ENCODE data around the gene BRD2. TPM values are rescaled to one million over a fixed set of nuclear protein-coding genes. Genes with fewer than 3 reads are reported as not detected.

Gene BRD2
- total and polyA plus RNA-seq, 2 of the 4 experiments (the other 2 are of a cell fraction): 99.5 to 144 TPM

DNA sequence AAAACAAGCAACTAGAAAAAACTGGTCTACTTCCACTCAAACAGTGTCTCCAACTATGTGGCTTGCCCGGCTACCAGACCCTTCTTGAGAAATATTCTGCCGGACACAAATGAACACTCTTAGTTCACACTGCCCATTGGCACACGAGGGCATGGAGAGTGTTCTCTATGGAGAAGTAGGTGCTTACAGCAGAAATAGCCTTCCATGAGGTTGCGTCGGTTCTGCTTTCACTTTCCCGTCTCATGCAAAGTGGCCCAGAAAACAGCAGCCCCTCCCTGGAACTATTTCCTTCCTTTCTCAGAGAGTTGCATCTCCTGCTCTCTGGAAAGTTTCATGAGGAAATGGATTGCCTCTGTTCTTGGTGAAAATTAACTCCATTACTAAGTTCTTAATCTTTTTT is 50.5 kb downstream of the BRD2 start:
- H3K18ac ChIP-seq (ENCODE audit: low read depth, low read length): no peak overlapping the region
- WGBS, 2 experiments (ENCODE audit: extremely low coverage in 2 of 2, insufficient read length in 1 of 2): no CpG with 5 or more reads among the region's 6 CpGs
- no peaks in the 10 kb centered on the region for H3K9me3 ChIP-seq (ENCODE audit: control insufficient read depth, insufficient read depth, low read length)
- H3K27me3 ChIP-seq (ENCODE audit: control insufficient read depth, insufficient read depth, low read length): peaks cover 46% of the 10 kb centered on the region
- ATAC-seq (ENCODE audit: low read depth) (peak; percentile 79), DNase-seq (peak; percentile 47)
- H3K4me2 ChIP-seq (ENCODE audit: low read depth, low read length): peak overlapping the region; percentile 89
- no peak overlapping the region for H2AK5ac ChIP-seq (ENCODE audit: low read depth, low read length)
- no peak overlapping the region for H2BK20ac ChIP-seq (ENCODE audit: low read depth, low read length)
- H3K23ac ChIP-seq (ENCODE audit: low read depth, low read length): no peak overlapping the region
- H3K56ac ChIP-seq (ENCODE audit: extremely low read depth, insufficient read depth, low read length): no peak overlapping the region
- in situ Hi-C loops (cut with MboI; ENCODE audit: low sequenced_read_pairs) (loop anchor here (5.0 to 10.0 kb wide), 2 partner anchors 146 to 228 kb away; no protein-coding TSS in a partner anchor), dilution Hi-C loops (cut with HindIII; ENCODE audit: low sequenced_read_pairs, unreplicated experiment) (no loop called here), intact Hi-C loops (cut with micrococcal nuclease) (no loop called here)
- no peak overlapping the region for H4K5ac ChIP-seq (ENCODE audit: low read depth, low read length)
- H2BK15ac ChIP-seq (ENCODE audit: low read depth, low read length): no peak overlapping the region
- no peak overlapping the region for H3K4ac ChIP-seq (ENCODE audit: low read depth, low read length)
- CTCF ChIA-PET: no interaction called here
- no TSS peak for BruUV-seq (replicated peaks)
- H3K14ac ChIP-seq (replicated peaks; ENCODE audit: low read depth, low read length): no peak overlapping the region
- no peaks in the 10 kb centered on the region for H3K79me1 ChIP-seq (ENCODE audit: low read depth in 1 of 2, low read length in 2 of 2)
- H3K27ac ChIP-seq (ENCODE audit: insufficient read depth, low read length): no peak overlapping the region
- H2AFZ ChIP-seq (replicated peaks; ENCODE audit: low read length, poor library complexity): peak overlapping the region; percentile 69
- POLR2A ChIA-PET (ENCODE audit: unreplicated experiment): no interaction called here
- no peak overlapping the region for H2BK5ac ChIP-seq (ENCODE audit: low read depth, low read length, poor library complexity, severe bottlenecking)
- no peaks in the 10 kb centered on the region; the same call in 1 of the 2 replicates for H3K4me1 ChIP-seq (ENCODE audit: control insufficient read depth, insufficient read depth, low read length)
- no peak overlapping the region for H2BK120ac ChIP-seq (ENCODE audit: low read depth, low read length)
- TF ChIP-seq RFX5 (IDR thresholded peaks at IDR 0.05; ENCODE audit: low read depth, low read length) (0 out of 2 replicates have a peak, but pooled peaks have one; percentile 60), NFE2L2 (IDR thresholded peaks at IDR 0.05; ENCODE audit: low read depth, low read length) (no peak), MXI1 (IDR thresholded peaks at IDR 0.05; ENCODE audit: borderline replicate concordance, low read depth, low read length) (no peak)
- H4K20me1 ChIP-seq (ENCODE audit: insufficient read depth, low read length): no peaks in the 10 kb centered on the region
- H4K8ac ChIP-seq (ENCODE audit: low read depth in 2 of 2, low read length in 2 of 2): no peak overlapping the region
- H3K9ac ChIP-seq (ENCODE audit: low read depth, low read length): peak overlapping the region; percentile 40
- H4K91ac ChIP-seq (ENCODE audit: insufficient read depth, low read depth, low read length): no peak overlapping the region
- H3K4me3 ChIP-seq (ENCODE audit: insufficient read depth, low read depth, low read length): peak overlapping the region; percentile 29
- H3K36me3 ChIP-seq (ENCODE audit: control insufficient read depth, insufficient read depth, low read length): no peaks in the 10 kb centered on the region
- H3K9me1 ChIP-seq (ENCODE audit: insufficient read depth, low read length): no peaks in the 10 kb centered on the region
- no peak overlapping the region for H2AK9ac ChIP-seq (replicated peaks; ENCODE audit: low read depth, low read length, poor library complexity)
